ENCODE measurements around the gene SNAI3. TPM values are rescaled to one million over a fixed set of nuclear protein-coding genes. Genes with fewer than 3 reads are reported as not detected.

The SNAI3 gene
- total and polyA plus RNA-seq, 9 of the 15 experiments (the other 6 are each of a cell fraction or from before 2014, with no cell fraction given): 0.04 to 4.1 (median 0.80) TPM; not detected in 1

GRCh38 chr16:88651276-88651988 is 34.9 kb downstream of the SNAI3 start (continued):
- TF ChIP-seq E2F4 (CRISPR knock-in tag; IDR thresholded peaks at IDR 0.05; ENCODE audit: low read depth): no peak
- no peak for TF ChIP-seq ZNF408 (CRISPR knock-in tag; IDR thresholded peaks at IDR 0.05; ENCODE audit: low read depth)
- no peak for TF ChIP-seq CBX5 (IDR thresholded peaks at IDR 0.05; ENCODE audit: borderline replicate concordance, low read depth)
- TF ChIP-seq ZC3H8 (IDR thresholded peaks at IDR 0.05): 0 out of 2 replicates have a peak, but pooled peaks have one; percentile 23
- no peak for TF ChIP-seq CC2D1A (IDR thresholded peaks at IDR 0.05)
- peak; percentile 59 for TF ChIP-seq ARID1B (IDR thresholded peaks at IDR 0.05)
- no peak for TF ChIP-seq TAF7 (tag; IDR thresholded peaks at IDR 0.05)
- TF ChIP-seq CEBPZ (IDR thresholded peaks at IDR 0.05; ENCODE audit: borderline replicate concordance, low read depth, low read length): no peak
- TF ChIP-seq ZNF444 (CRISPR knock-in tag; IDR thresholded peaks at IDR 0.05): 0 out of 2 replicates have a peak, but pooled peaks have one; percentile 17
- no peak for TF ChIP-seq ZNF12 (CRISPR knock-in tag; IDR thresholded peaks at IDR 0.05)
- TF ChIP-seq FOXO4 (CRISPR knock-in tag; IDR thresholded peaks at IDR 0.05): no peak
- TF ChIP-seq ZNF143 (CRISPR knock-in tag; IDR thresholded peaks at IDR 0.05): no peak
- TF ChIP-seq FOXM1 (IDR thresholded peaks at IDR 0.05; ENCODE audit: low read depth): no peak
- 0 out of 2 replicates have a peak, but pooled peaks have one; percentile 22 for TF ChIP-seq FOXM1 (CRISPR knock-in tag; IDR thresholded peaks at IDR 0.05; ENCODE audit: low read depth)
- TF ChIP-seq HES1 (IDR thresholded peaks at IDR 0.05; ENCODE audit: low read depth): no peak
- TF ChIP-seq ARHGAP35 (IDR thresholded peaks at IDR 0.05; ENCODE audit: partially characterized antibody): no peak
- no peak for TF ChIP-seq PTTG1 (tag; IDR thresholded peaks at IDR 0.05; ENCODE audit: low read depth)
- TF ChIP-seq PCBP1 (IDR thresholded peaks at IDR 0.05; ENCODE audit: low read depth, low read length, poor library complexity, severe bottlenecking): no peak
- 0 out of 2 replicates have a peak, but pooled peaks have one; percentile 27 for TF ChIP-seq NFE2 (IDR thresholded peaks at IDR 0.05; ENCODE audit: low read depth)
- TF ChIP-seq OTX1 (CRISPR knock-in tag; IDR thresholded peaks at IDR 0.05): no peak
- TF ChIP-seq RBM17 (IDR thresholded peaks at IDR 0.05; ENCODE audit: borderline replicate concordance, low read depth, low read length): no peak
- no peak for TF ChIP-seq CHD4 (IDR thresholded peaks at IDR 0.05; ENCODE audit: insufficient read depth, insufficient replicate concordance, low read depth, low read length, poor library complexity, severe bottlenecking)
- TF ChIP-seq RB1 (IDR thresholded peaks at IDR 0.05; ENCODE audit: low read depth): no peak

All from K562 (cell line).